GM19099 (cell line): ENCODE measurements around the gene TMTC3.

Experiments used
- POLR2A ChIP-seq: IDR thresholded peaks from 3 replicates; pipeline ENCODE4 v1.6.1; 2011; ENCODE audit warnings: low read depth; ENCODE audit not compliant: insufficient read length; ENCODE audit errors: extremely low read depth

Gene TMTC3

DNA sequence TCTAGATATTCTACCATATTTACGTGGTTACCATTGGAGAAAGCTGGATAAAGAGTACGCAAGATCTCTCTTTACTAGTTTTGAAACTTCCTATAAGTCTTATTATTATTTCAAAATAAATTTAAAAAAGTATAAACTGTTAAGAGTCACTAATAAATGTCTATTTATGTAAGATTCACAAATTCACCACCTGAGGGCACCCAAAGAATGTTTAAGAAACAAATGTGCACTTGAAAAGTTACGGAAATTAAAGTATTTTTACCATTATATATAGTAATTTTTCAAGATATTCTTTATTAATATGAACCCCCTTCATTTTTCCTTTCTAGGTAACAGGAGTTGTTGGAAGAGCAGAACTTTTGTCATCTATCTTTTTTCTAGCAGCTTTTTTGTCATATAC, 11.9 kb downstream of the TMTC3 start:
- no peak for TF ChIP-seq POLR2A

DNA sequence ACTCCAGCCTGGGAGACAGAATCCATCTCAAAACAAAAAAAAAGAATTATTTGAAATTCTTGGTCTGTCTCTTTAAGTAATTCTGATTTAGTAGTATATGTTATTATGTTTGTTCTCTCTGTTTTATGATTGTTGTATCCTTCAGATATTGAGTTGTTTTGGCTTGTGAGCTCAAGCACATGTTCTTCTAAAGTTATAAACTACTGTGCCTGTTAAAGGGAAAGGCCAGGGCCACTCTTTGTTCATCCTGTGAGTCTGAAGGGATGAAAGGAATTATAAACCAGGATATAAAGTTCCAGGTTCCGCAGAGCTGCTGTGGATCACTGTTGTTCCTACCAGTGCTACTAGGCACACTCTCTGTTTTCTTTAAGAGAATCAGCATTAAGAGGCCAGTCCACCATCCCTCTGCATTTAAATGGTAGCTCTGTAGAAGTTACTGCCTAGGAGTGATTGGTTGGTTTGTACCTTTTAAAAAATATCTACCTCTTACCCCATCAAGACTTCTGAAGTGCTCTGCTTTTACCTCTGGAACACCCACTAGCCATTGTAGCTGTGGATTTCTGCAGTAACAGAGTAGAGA, 14.1 kb downstream of the TMTC3 start:
- no peak for TF ChIP-seq POLR2A

GRCh38 chr12:88163371-88163770, 21.3 kb downstream of the TMTC3 start:
- TF ChIP-seq POLR2A, result no peak

- no peak for TF ChIP-seq POLR2A
These were observed 24.1 kb downstream of the TMTC3 start for GRCh38 chr12:88166179-88166578.

GRCh38 chr12:88167384-88167783, 25.3 kb downstream of the TMTC3 start:
- no peak for TF ChIP-seq POLR2A

- no peak for TF ChIP-seq POLR2A
These were observed 30.8 kb downstream of the TMTC3 start for GRCh38 chr12:88172844-88173407.

GRCh38 chr12:88175544-88175943, 33.4 kb downstream of the TMTC3 start:
- no peak for TF ChIP-seq POLR2A

- TF ChIP-seq POLR2A, result no peak
These were observed 37.4 kb downstream of the TMTC3 start for GRCh38 chr12:88179436-88180014.

DNA sequence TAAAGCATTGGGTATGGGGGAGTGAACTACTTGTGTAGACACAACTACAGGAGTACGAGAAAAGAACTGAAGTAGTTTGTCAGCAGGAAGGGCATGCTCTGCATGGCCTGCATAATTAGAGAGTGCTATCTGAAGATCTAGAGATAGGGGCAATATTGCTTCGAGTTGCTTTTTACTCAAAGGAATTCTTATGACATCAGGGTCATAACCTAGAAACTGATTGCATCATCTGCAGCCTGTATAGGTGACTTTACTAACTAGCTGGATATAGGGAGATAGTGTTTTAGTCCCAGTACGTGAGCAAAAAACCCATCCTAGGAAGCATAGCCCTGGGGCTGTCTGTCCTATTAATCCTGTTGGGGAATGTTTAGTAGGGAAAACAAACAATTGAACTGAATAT, 39.8 kb downstream of the TMTC3 start:
- no peak for TF ChIP-seq POLR2A

DNA sequence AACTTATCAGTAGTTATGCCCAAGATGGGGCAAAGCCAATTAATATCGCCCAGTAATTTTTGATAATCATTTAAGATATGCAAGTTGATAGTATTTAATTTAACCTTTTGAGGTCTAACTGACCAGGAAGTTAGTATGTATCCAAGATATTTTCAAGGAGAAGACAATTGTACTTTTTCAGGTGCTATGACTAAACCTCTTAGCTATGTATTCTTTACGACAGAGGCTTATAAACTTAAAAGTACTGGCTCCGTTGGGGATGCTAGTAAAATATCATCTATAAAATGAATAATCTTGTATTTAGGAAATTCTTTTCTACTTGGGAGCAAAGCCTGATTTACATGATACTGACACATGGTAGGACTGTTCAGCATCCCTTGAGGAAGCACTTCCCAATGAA, 40.3 kb downstream of the TMTC3 start:
- no peak for TF ChIP-seq POLR2A

GRCh38 chr12:88184196-88184595, 42.1 kb downstream of the TMTC3 start:
- TF ChIP-seq POLR2A, result no peak

GRCh38 chr12:88185279-88185678, 43.2 kb downstream of the TMTC3 start:
- no peak for TF ChIP-seq POLR2A

- no peak for TF ChIP-seq POLR2A
These were observed 43.9 kb downstream of the TMTC3 start for GRCh38 chr12:88185988-88186387.

- TF ChIP-seq POLR2A, result no peak
These were observed 45.5 kb downstream of the TMTC3 start for GRCh38 chr12:88187571-88187970.

- TF ChIP-seq POLR2A, result no peak
These were observed 46.1 kb downstream of the TMTC3 start for GRCh38 chr12:88188180-88188579.

- no peak for TF ChIP-seq POLR2A
These were observed 50.3 kb downstream of the TMTC3 start for GRCh38 chr12:88192426-88192825.

GRCh38 chr12:88194868-88195267, 52.8 kb downstream of the TMTC3 start:
- no peak for TF ChIP-seq POLR2A
